GM12801 (cell line): ENCODE results near the gene SLC12A5.

Experiments
- CTCF ChIP-seq: IDR thresholded peaks from one replicate; pipeline ENCODE4 v1.5.1; 2011; ENCODE audit warnings: control low read depth; ENCODE audit not compliant: insufficient read length; ENCODE audit errors: extremely low read depth

Gene SLC12A5

GRCh38 chr20:45994761-45995493, 34.1 kb upstream of the SLC12A5 start:
- TF ChIP-seq CTCF: no peak

GRCh38 chr20:45997187-45997586, 31.8 kb upstream of the SLC12A5 start:
- no peak for TF ChIP-seq CTCF

GRCh38 chr20:45998337-45998736, 30.7 kb upstream of the SLC12A5 start:
- no peak for TF ChIP-seq CTCF

GRCh38 chr20:45998761-45999160, 30.3 kb upstream of the SLC12A5 start:
- no peak for TF ChIP-seq CTCF

GRCh38 chr20:45999557-46000261, 29.3 kb upstream of the SLC12A5 start:
- TF ChIP-seq CTCF: no peak

- no peak for TF ChIP-seq CTCF
Observed at GRCh38 chr20:46000262-46000996, 28.6 kb upstream of the SLC12A5 start.

GRCh38 chr20:46001498-46001897, 27.5 kb upstream of the SLC12A5 start:
- TF ChIP-seq CTCF: no peak
